DOHH2 (cell line): Measurements from ENCODE around the gene OPTN.

ENCODE experiments used
- H3F3A ChIP-seq: fragments of 200-600 bp; sonication (generic), shearing (Covaris generic); 2 replicates; pipeline ENCODE4 v1.6.0; 2016; ENCODE audit warnings: antibody characterized with exemption, mild to moderate bottlenecking; ENCODE audit not compliant: control insufficient read depth, insufficient read depth
- H3K27ac ChIP-seq: fragments of 200-600 bp; sonication (generic); 2 replicates; pipeline ENCODE4 v1.5.1; 2014; ENCODE audit warnings: low read depth, mild to moderate bottlenecking, low read length, moderate library complexity
- H3K27me3 ChIP-seq: fragments of 200-600 bp; sonication (generic); 2 replicates; pipeline ENCODE4 v1.6.1; 2014; ENCODE audit warnings: mild to moderate bottlenecking, low read length, mixed read lengths; ENCODE audit not compliant: control insufficient read depth
- H3K36me3 ChIP-seq: fragments of 200-600 bp; sonication (generic); 2 replicates; pipeline ENCODE4 v1.6.1; 2014; ENCODE audit warnings: mild to moderate bottlenecking, low read length, moderate library complexity, mixed read lengths; ENCODE audit not compliant: control insufficient read depth
- H3K4me1 ChIP-seq: fragments of 200-600 bp; sonication (generic); 2 replicates; pipeline ENCODE4 v1.6.1; 2014; ENCODE audit warnings: mild to moderate bottlenecking, low read length, mixed read lengths; ENCODE audit not compliant: control insufficient read depth
- H3K4me2 ChIP-seq: fragments of 200-600 bp; sonication (generic); 2 replicates; pipeline ENCODE4 v1.6.0; 2014; ENCODE audit warnings: mild to moderate bottlenecking, low read length, moderate library complexity
- H3K4me3 ChIP-seq: fragments of 200-600 bp; sonication (generic); 2 replicates; pipeline ENCODE4 v1.5.1; 2014; ENCODE audit warnings: mild to moderate bottlenecking, low read length, mixed read lengths
- H3K79me2 ChIP-seq: fragments of 200-600 bp; sonication (generic); 2 replicates; pipeline ENCODE4 v1.6.1; 2014; ENCODE audit warnings: mild to moderate bottlenecking, low read length, mixed read lengths; ENCODE audit not compliant: control insufficient read depth
- H3K9me2 ChIP-seq: fragments of 200-600 bp; sonication (generic); replicated peaks from 2 replicates; pipeline ENCODE4 v1.6.1; 2014; ENCODE audit warnings: mild to moderate bottlenecking, low read length, mixed read lengths; ENCODE audit not compliant: control insufficient read depth
- H3K9me3 ChIP-seq: fragments of 200-600 bp; sonication (generic); 2 replicates; pipeline ENCODE4 v1.6.1; 2014; ENCODE audit warnings: antibody characterized with exemption, low read length, mixed read lengths; ENCODE audit not compliant: control insufficient read depth, insufficient read depth
- H4K20me1 ChIP-seq: fragments of 200-600 bp; sonication (generic); 2 replicates; pipeline ENCODE4 v1.6.0; 2014; ENCODE audit warnings: low read depth, mild to moderate bottlenecking, antibody characterized with exemption, low read length, moderate library complexity; ENCODE audit not compliant: control insufficient read depth, insufficient read depth
- CTCF ChIP-seq: fragments of 200-600 bp; sonication (generic); IDR thresholded peaks from one replicate; pipeline ENCODE4 v1.5.1; 2014; ENCODE audit warnings: antibody characterized with exemption, mild to moderate bottlenecking, low read depth, low read length; ENCODE audit not compliant: poor library complexity, severe bottlenecking
- EZH2phosphoT487 ChIP-seq: fragments of 200-600 bp; sonication (generic); IDR thresholded peaks from 2 replicates; pipeline ENCODE4 v1.6.1; 2017; ENCODE audit warnings: borderline replicate concordance, mild to moderate bottlenecking, antibody characterized with exemption, low read length, moderate library complexity, mixed read lengths

Gene OPTN

GRCh38 chr10:13089345-13089744, 10.6 kb upstream of the OPTN start:
- H3K27me3 ChIP-seq = peaks cover 8% of the 10 kb centered on the region
- no peak overlapping the region for H3K4me2 ChIP-seq

GRCh38 chr10:13090289-13090688, 9.7 kb upstream of the OPTN start:
- no peak overlapping the region for H3K4me2 ChIP-seq
- H3K27me3 ChIP-seq = peaks cover 8% of the 10 kb centered on the region
- no peaks in the 10 kb centered on the region for H3K9me3 ChIP-seq
- no peaks in the 10 kb centered on the region for H3K4me1 ChIP-seq
- TF ChIP-seq EZH2phosphoT487 (no peak), CTCF (no peak)
- no peak overlapping the region for H3K4me3 ChIP-seq
- H3K27ac ChIP-seq = no peak overlapping the region
- no peaks in the 10 kb centered on the region for H4K20me1 ChIP-seq
- no peaks in the 10 kb centered on the region for H3F3A ChIP-seq
- H3K9me2 ChIP-seq = no peaks in the 10 kb centered on the region
- no peaks in the 10 kb centered on the region for H3K36me3 ChIP-seq
- no peaks in the 10 kb centered on the region for H3K79me2 ChIP-seq

More at GRCh38 chr10:13089345-13089744, 10.6 kb upstream of the OPTN start:
- Histone ChIP-seq H3K4me3 (no peak overlapping the region), H3K9me3 (peaks cover 7% of the 10 kb centered on the region), H3K36me3 (no peaks in the 10 kb centered on the region), H3K4me1 (no peaks in the 10 kb centered on the region), H3K9me2 (no peaks in the 10 kb centered on the region), H3F3A (no peaks in the 10 kb centered on the region), H3K27ac (no peak overlapping the region), H4K20me1 (no peaks in the 10 kb centered on the region), H3K79me2 (no peaks in the 10 kb centered on the region)
- no peak for TF ChIP-seq CTCF
- no peak for TF ChIP-seq EZH2phosphoT487

- TF ChIP-seq CTCF = no peak
- TF ChIP-seq EZH2phosphoT487 = no peak
- Histone ChIP-seq H3K27me3 (peaks cover 11% of the 10 kb centered on the region), H3K4me1 (no peaks in the 10 kb centered on the region), H3K79me2 (no peaks in the 10 kb centered on the region), H3K4me3 (no peak overlapping the region), H4K20me1 (no peaks in the 10 kb centered on the region), H3K27ac (no peak overlapping the region), H3K9me2 (no peaks in the 10 kb centered on the region), H3K4me2 (no peak overlapping the region), H3F3A (no peaks in the 10 kb centered on the region), H3K9me3 (no peaks in the 10 kb centered on the region), H3K36me3 (no peaks in the 10 kb centered on the region)
These were observed 8.2 kb upstream of the OPTN start for GRCh38 chr10:13091801-13092200.
